GM23338 (cell line): Measurements from ENCODE around the gene PEBP1. TPM values are rescaled to one million over a fixed set of nuclear protein-coding genes. Genes with fewer than 3 reads are reported as not detected.

Experiments used
- ATAC-seq: fragments of 200-7000 bp; cut with Tn5 transposase; 3 replicates; pipeline ENCODE4 v1.9.1; 2020
- DNase-seq: peaks from one replicate; pipeline ENCODE4 v3.0.0-alpha.2; 2015; ENCODE audit warnings: low spot score
- H2AFZ ChIP-seq: fragments of 200-600 bp; sonication (generic); 2 replicates; pipeline ENCODE4 v1.8.0; 2016; ENCODE audit warnings: antibody characterized with exemption, mild to moderate bottlenecking, moderate library complexity
- H3F3A ChIP-seq: fragments of 200-600 bp; sonication (generic); replicated peaks from 2 replicates; pipeline ENCODE4 v1.8.0; 2017; ENCODE audit warnings: antibody characterized with exemption, mixed run types, low read depth
- H3K27ac ChIP-seq: fragments of 200-600 bp; sonication (generic); 2 replicates; pipeline ENCODE4 v1.6.1; 2016; ENCODE audit warnings: low read depth
- H3K27me3 ChIP-seq: fragments of 200-600 bp; sonication (generic); 2 replicates; pipeline ENCODE4 v1.8.0; 2016; ENCODE audit warnings: mild to moderate bottlenecking, mixed run types, moderate library complexity; ENCODE audit not compliant: insufficient read depth
- H3K36me3 ChIP-seq: fragments of 200-600 bp; sonication (generic); 2 replicates; pipeline ENCODE4 v1.8.0; 2016; ENCODE audit warnings: mild to moderate bottlenecking; ENCODE audit not compliant: insufficient read depth
- H3K4me1 ChIP-seq: fragments of 200-600 bp; sonication (generic); 2 replicates; pipeline ENCODE4 v1.8.0; 2016; ENCODE audit warnings: mild to moderate bottlenecking, moderate library complexity; ENCODE audit not compliant: insufficient read depth
- H3K4me2 ChIP-seq: fragments of 200-600 bp; sonication (generic); 2 replicates; pipeline ENCODE4 v1.7.1; 2017; ENCODE audit warnings: mixed run types
- H3K4me3 ChIP-seq: fragments of 200-600 bp; sonication (generic); 2 replicates; pipeline ENCODE4 v1.6.1; 2016; ENCODE audit warnings: mixed run types
- H3K79me2 ChIP-seq: fragments of 200-600 bp; sonication (generic); replicated peaks from 2 replicates; pipeline ENCODE4 v1.8.0; 2017; ENCODE audit warnings: mild to moderate bottlenecking; ENCODE audit not compliant: insufficient read depth
- H3K9me2 ChIP-seq: fragments of 200-600 bp; sonication (generic); 2 replicates; pipeline ENCODE4 v1.8.0; 2017; ENCODE audit not compliant: insufficient read depth
- H4K20me1 ChIP-seq: fragments of 200-600 bp; sonication (generic); replicated peaks from 2 replicates; pipeline ENCODE4 v1.8.0; 2017; ENCODE audit warnings: mild to moderate bottlenecking; ENCODE audit not compliant: insufficient read depth
- H3K27ac Mint-ChIP-seq: 2 replicates; pipeline ENCODE4 v1.8.0; 2020; ENCODE audit warnings: inconsistent platforms, mild to moderate bottlenecking, moderate library complexity, mixed read lengths
- H3K27me3 Mint-ChIP-seq: 3 replicates; pipeline ENCODE4 v1.8.0; 2022; ENCODE audit warnings: low read depth, mild to moderate bottlenecking, moderate library complexity, mixed read lengths, inconsistent platforms; ENCODE audit not compliant: insufficient read depth, poor library complexity
- H3K36me3 Mint-ChIP-seq: 3 replicates; pipeline ENCODE4 v1.8.0; 2021; ENCODE audit warnings: low read depth, mild to moderate bottlenecking, inconsistent platforms, moderate library complexity, mixed read lengths
- H3K4me1 Mint-ChIP-seq: 3 replicates; pipeline ENCODE4 v1.8.0; 2020; ENCODE audit warnings: mild to moderate bottlenecking, inconsistent platforms, mixed read lengths
- H3K4me3 Mint-ChIP-seq: 3 replicates; pipeline ENCODE4 v1.8.0; 2021; ENCODE audit warnings: moderate library complexity, mild to moderate bottlenecking, inconsistent platforms, mixed read lengths
- H3K9me3 Mint-ChIP-seq: 3 replicates; pipeline ENCODE4 v1.8.0; 2020; ENCODE audit warnings: moderate library complexity, mild to moderate bottlenecking, inconsistent platforms, mixed read lengths
- CREB1 ChIP-seq: fragments of 250-450 bp; sonication (Bioruptor Pico); IDR thresholded peaks from 2 replicates; pipeline ENCODE4 v1.5.0; 2020; ENCODE audit warnings: low read depth, mild to moderate bottlenecking, moderate library complexity
- EZH2 ChIP-seq: fragments of 200-600 bp; sonication (generic); IDR thresholded peaks from one replicate; pipeline ENCODE4 v1.8.0; 2017; ENCODE audit warnings: antibody characterized with exemption, mild to moderate bottlenecking, low read depth; ENCODE audit not compliant: unreplicated experiment
- EZH2phosphoT487 ChIP-seq: fragments of 200-600 bp; sonication (generic); IDR thresholded peaks from one replicate; pipeline ENCODE4 v1.8.1; 2018; ENCODE audit warnings: antibody characterized with exemption; ENCODE audit not compliant: unreplicated experiment
- JUNB ChIP-seq: IDR thresholded peaks from one replicate; pipeline ENCODE4 v1.6.1; 2016; ENCODE audit warnings: antibody characterized with exemption; ENCODE audit not compliant: unreplicated experiment
- NANOG ChIP-seq: IDR thresholded peaks from 2 replicates; pipeline ENCODE4 v1.6.1; 2016; ENCODE audit warnings: antibody characterized with exemption, borderline replicate concordance
- POLR2AphosphoS5 ChIP-seq: IDR thresholded peaks from 2 replicates; pipeline ENCODE4 v1.6.1; 2016; ENCODE audit warnings: antibody characterized with exemption, low read depth
- STAT1 ChIP-seq: IDR thresholded peaks from one replicate; pipeline ENCODE4 v1.6.1; 2016; ENCODE audit warnings: antibody characterized with exemption; ENCODE audit not compliant: unreplicated experiment
- ZNF114 ChIP-seq: fragments of 250-450 bp; sonication (Bioruptor Pico); IDR thresholded peaks from 2 replicates; pipeline ENCODE4 v1.5.0; 2020; ENCODE audit warnings: mild to moderate bottlenecking, moderate library complexity
- ZNF331 ChIP-seq: fragments of 250-450 bp; sonication (Bioruptor Pico); IDR thresholded peaks from 2 replicates; pipeline ENCODE4 v1.5.0; 2020; ENCODE audit warnings: low read depth, mild to moderate bottlenecking, moderate library complexity
- polyA plus RNA-seq: library from polyadenylated mRNA; unstranded; fragments of >200 nt; fragmentation: Nextera tagmentation; extraction: Ambion mirVana; gene quantifications from 2 replicates; pipeline ENCODE4 v1.2.1, GENCODE V29; 2016
- total RNA-seq: library from RNA; depleted of rRNA; stranded (reverse); fragments of >200 nt; shearing (Covaris generic); gene quantifications from 2 replicates; pipeline ENCODE4 v1.2.3, GENCODE V29; 2014
- TF ChIP-seq, protein P1 (sequence below): IDR thresholded peaks from 2 replicates; pipeline ENCODE4 v1.6.1; 2016; ENCODE audit warnings: antibody characterized with exemption
- TF ChIP-seq, protein P2 (sequence below): fragments of 250-450 bp; sonication (Bioruptor Pico); IDR thresholded peaks from 2 replicates; pipeline ENCODE4 v1.5.0; 2020; ENCODE audit warnings: mild to moderate bottlenecking, moderate library complexity
- TF ChIP-seq, protein P3 (sequence below), 2 experiments: fragments of 200-600 bp in 1 of 2; sonication (generic) in 1 of 2; conservative IDR thresholded peaks; 2 replicates each; pipeline versions ENCODE4 v1.5.1 to v1.6.1; 2016 to 2017; ENCODE audit warnings: antibody characterized with exemption in 2 of 2, low read depth in 2 of 2, mild to moderate bottlenecking in 2 of 2, moderate library complexity in 1 of 2
- TF ChIP-seq, protein P4 (sequence below): IDR thresholded peaks from one replicate; pipeline ENCODE4 v1.6.1; 2018; ENCODE audit warnings: antibody characterized with exemption; ENCODE audit not compliant: unreplicated experiment

PEBP1 gene
- total and polyA plus RNA-seq, 2 experiments from 2014 or later: 442 to 844 TPM

DNA sequence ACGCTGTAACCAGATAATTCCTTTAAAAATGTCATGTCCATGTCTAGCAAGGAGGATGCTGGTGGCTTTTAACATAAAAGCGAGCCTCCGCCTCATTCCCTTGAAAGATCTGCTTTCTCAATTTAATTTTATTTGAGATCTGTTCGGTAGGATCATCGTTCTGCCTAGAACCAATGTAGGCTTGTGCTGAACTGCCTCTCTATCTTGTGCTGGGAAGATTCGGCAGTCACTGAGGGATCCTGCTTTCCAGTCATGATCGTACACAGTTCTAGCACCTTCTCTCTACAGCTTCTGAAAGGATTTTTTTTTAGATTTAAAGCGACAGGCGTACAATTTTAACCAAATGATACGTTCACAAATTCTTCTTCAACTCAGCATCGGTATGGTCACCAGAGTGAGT, 54.3 kb downstream of the PEBP1 start:
- no peaks in the 10 kb centered on the region for H3K9me2 ChIP-seq
- no peaks in the 10 kb centered on the region for H3K36me3 Mint-ChIP-seq
- H3K27me3 ChIP-seq: no peaks in the 10 kb centered on the region
- H3K27me3 Mint-ChIP-seq: no peaks in the 10 kb centered on the region
- no peaks in the 10 kb centered on the region for H3K9me3 Mint-ChIP-seq
- peak overlapping the region; percentile 15; the same call in 1 of the 2 replicates for H3K4me3 ChIP-seq
- peaks cover 23% of the 10 kb centered on the region for H3K4me1 ChIP-seq
- H2AFZ ChIP-seq: no peak overlapping the region
- no peaks in the 10 kb centered on the region for H3F3A ChIP-seq
- H3K4me1 Mint-ChIP-seq: peaks cover 28% of the 10 kb centered on the region
- H3K27ac Mint-ChIP-seq: peak overlapping the region; percentile 87
- no peaks in the 10 kb centered on the region for H3K36me3 ChIP-seq
- H3K4me3 Mint-ChIP-seq: peak overlapping the region; percentile 69; the same call in 2 of the 3 replicates
- H3K79me2 ChIP-seq: no peaks in the 10 kb centered on the region
- ATAC-seq: peak; percentile 44
- TF ChIP-seq NANOG: no peak
- TF ChIP-seq, protein P1, sequence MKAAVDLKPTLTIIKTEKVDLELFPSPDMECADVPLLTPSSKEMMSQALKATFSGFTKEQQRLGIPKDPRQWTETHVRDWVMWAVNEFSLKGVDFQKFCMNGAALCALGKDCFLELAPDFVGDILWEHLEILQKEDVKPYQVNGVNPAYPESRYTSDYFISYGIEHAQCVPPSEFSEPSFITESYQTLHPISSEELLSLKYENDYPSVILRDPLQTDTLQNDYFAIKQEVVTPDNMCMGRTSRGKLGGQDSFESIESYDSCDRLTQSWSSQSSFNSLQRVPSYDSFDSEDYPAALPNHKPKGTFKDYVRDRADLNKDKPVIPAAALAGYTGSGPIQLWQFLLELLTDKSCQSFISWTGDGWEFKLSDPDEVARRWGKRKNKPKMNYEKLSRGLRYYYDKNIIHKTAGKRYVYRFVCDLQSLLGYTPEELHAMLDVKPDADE: no peak
- no peak for TF ChIP-seq CREB1 (CRISPR knock-in tag)
- TF ChIP-seq JUNB: no peak
- TF ChIP-seq EZH2: no peak
- no peak for TF ChIP-seq STAT1
- TF ChIP-seq, protein P2, sequence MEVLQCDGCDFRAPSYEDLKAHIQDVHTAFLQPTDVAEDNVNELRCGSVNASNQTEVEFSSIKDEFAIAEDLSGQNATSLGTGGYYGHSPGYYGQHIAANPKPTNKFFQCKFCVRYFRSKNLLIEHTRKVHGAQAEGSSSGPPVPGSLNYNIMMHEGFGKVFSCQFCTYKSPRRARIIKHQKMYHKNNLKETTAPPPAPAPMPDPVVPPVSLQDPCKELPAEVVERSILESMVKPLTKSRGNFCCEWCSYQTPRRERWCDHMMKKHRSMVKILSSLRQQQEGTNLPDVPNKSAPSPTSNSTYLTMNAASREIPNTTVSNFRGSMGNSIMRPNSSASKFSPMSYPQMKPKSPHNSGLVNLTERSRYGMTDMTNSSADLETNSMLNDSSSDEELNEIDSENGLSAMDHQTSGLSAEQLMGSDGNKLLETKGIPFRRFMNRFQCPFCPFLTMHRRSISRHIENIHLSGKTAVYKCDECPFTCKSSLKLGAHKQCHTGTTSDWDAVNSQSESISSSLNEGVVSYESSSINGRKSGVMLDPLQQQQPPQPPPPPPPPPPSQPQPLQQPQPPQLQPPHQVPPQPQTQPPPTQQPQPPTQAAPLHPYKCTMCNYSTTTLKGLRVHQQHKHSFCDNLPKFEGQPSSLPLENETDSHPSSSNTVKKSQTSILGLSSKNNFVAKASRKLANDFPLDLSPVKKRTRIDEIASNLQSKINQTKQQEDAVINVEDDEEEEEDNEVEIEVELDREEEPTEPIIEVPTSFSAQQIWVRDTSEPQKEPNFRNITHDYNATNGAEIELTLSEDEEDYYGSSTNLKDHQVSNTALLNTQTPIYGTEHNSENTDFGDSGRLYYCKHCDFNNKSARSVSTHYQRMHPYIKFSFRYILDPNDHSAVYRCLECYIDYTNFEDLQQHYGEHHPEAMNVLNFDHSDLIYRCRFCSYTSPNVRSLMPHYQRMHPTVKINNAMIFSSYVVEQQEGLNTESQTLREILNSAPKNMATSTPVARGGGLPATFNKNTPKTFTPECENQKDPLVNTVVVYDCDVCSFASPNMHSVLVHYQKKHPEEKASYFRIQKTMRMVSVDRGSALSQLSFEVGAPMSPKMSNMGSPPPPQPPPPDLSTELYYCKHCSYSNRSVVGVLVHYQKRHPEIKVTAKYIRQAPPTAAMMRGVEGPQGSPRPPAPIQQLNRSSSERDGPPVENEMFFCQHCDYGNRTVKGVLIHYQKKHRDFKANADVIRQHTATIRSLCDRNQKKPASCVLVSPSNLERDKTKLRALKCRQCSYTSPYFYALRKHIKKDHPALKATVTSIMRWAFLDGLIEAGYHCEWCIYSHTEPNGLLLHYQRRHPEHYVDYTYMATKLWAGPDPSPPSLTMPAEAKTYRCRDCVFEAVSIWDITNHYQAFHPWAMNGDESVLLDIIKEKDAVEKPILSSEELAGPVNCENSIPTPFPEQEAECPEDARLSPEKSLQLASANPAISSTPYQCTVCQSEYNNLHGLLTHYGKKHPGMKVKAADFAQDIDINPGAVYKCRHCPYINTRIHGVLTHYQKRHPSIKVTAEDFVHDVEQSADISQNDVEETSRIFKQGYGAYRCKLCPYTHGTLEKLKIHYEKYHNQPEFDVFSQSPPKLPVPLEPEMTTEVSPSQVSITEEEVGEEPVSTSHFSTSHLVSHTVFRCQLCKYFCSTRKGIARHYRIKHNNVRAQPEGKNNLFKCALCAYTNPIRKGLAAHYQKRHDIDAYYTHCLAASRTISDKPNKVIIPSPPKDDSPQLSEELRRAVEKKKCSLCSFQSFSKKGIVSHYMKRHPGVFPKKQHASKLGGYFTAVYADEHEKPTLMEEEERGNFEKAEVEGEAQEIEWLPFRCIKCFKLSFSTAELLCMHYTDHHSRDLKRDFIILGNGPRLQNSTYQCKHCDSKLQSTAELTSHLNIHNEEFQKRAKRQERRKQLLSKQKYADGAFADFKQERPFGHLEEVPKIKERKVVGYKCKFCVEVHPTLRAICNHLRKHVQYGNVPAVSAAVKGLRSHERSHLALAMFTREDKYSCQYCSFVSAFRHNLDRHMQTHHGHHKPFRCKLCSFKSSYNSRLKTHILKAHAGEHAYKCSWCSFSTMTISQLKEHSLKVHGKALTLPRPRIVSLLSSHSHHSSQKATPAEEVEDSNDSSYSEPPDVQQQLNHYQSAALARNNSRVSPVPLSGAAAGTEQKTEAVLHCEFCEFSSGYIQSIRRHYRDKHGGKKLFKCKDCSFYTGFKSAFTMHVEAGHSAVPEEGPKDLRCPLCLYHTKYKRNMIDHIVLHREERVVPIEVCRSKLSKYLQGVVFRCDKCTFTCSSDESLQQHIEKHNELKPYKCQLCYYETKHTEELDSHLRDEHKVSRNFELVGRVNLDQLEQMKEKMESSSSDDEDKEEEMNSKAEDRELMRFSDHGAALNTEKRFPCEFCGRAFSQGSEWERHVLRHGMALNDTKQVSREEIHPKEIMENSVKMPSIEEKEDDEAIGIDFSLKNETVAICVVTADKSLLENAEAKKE (CRISPR knock-in tag): no peak
- TF ChIP-seq, protein P3, sequence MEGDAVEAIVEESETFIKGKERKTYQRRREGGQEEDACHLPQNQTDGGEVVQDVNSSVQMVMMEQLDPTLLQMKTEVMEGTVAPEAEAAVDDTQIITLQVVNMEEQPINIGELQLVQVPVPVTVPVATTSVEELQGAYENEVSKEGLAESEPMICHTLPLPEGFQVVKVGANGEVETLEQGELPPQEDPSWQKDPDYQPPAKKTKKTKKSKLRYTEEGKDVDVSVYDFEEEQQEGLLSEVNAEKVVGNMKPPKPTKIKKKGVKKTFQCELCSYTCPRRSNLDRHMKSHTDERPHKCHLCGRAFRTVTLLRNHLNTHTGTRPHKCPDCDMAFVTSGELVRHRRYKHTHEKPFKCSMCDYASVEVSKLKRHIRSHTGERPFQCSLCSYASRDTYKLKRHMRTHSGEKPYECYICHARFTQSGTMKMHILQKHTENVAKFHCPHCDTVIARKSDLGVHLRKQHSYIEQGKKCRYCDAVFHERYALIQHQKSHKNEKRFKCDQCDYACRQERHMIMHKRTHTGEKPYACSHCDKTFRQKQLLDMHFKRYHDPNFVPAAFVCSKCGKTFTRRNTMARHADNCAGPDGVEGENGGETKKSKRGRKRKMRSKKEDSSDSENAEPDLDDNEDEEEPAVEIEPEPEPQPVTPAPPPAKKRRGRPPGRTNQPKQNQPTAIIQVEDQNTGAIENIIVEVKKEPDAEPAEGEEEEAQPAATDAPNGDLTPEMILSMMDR (conservative IDR thresholded peaks at IDR 0.05; ENCODE audit: low read depth in 2 of 2): no peak
- no peak for TF ChIP-seq ZNF331 (CRISPR knock-in tag)
- TF ChIP-seq ZNF114: no peak
- no peak for TF ChIP-seq EZH2phosphoT487
- TF ChIP-seq POLR2AphosphoS5: no peak
- TF ChIP-seq, protein P4, sequence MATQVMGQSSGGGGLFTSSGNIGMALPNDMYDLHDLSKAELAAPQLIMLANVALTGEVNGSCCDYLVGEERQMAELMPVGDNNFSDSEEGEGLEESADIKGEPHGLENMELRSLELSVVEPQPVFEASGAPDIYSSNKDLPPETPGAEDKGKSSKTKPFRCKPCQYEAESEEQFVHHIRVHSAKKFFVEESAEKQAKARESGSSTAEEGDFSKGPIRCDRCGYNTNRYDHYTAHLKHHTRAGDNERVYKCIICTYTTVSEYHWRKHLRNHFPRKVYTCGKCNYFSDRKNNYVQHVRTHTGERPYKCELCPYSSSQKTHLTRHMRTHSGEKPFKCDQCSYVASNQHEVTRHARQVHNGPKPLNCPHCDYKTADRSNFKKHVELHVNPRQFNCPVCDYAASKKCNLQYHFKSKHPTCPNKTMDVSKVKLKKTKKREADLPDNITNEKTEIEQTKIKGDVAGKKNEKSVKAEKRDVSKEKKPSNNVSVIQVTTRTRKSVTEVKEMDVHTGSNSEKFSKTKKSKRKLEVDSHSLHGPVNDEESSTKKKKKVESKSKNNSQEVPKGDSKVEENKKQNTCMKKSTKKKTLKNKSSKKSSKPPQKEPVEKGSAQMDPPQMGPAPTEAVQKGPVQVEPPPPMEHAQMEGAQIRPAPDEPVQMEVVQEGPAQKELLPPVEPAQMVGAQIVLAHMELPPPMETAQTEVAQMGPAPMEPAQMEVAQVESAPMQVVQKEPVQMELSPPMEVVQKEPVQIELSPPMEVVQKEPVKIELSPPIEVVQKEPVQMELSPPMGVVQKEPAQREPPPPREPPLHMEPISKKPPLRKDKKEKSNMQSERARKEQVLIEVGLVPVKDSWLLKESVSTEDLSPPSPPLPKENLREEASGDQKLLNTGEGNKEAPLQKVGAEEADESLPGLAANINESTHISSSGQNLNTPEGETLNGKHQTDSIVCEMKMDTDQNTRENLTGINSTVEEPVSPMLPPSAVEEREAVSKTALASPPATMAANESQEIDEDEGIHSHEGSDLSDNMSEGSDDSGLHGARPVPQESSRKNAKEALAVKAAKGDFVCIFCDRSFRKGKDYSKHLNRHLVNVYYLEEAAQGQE: no peak
- H3K27ac ChIP-seq: peak overlapping the region; percentile 47; the same call in 1 of the 2 replicates
- H3K4me2 ChIP-seq: peak overlapping the region; percentile 16
- peak; percentile 10 for DNase-seq
- H4K20me1 ChIP-seq: no peaks in the 10 kb centered on the region
